Measurements from ENCODE around the gene P4HA2.

GRCh38 chr5:132275367-132276220 is 47.9 kb upstream of the P4HA2 start:
- TF ChIP-seq TAF1 (IDR thresholded peaks at IDR 0.05; ENCODE audit: low read depth) (no peak), REST (IDR thresholded peaks at IDR 0.05; ENCODE audit: low read depth) (no peak), MAX (IDR thresholded peaks at IDR 0.05) (no peak), EGR1 (IDR thresholded peaks at IDR 0.05) (no peak), EP300 (IDR thresholded peaks at IDR 0.05; ENCODE audit: borderline replicate concordance) (no peak), CEBPB (IDR thresholded peaks at IDR 0.05) (no peak), YY1 (IDR thresholded peaks at IDR 0.05; ENCODE audit: low read depth) (no peak), RAD21 (IDR thresholded peaks at IDR 0.05; ENCODE audit: low read depth) (no peak)

Measured in Ishikawa (cell line).